ENCODE results near the gene SLC35F1.

GRCh38 chr6:118305081-118305480 is 398.0 kb downstream of the SLC35F1 start:
- no peak for TF ChIP-seq CTCF (IDR thresholded peaks at IDR 0.05)
- TF ChIP-seq POLR2A (IDR thresholded peaks at IDR 0.05) = no peak
